ENCODE measurements around the gene C2orf81.
"Not testable (repeated sequence)": the region's sequence is repeated elsewhere in the genome, so short reads cannot be mapped to it uniquely, and the experiment has no call there.

The C2orf81 gene

DNA sequence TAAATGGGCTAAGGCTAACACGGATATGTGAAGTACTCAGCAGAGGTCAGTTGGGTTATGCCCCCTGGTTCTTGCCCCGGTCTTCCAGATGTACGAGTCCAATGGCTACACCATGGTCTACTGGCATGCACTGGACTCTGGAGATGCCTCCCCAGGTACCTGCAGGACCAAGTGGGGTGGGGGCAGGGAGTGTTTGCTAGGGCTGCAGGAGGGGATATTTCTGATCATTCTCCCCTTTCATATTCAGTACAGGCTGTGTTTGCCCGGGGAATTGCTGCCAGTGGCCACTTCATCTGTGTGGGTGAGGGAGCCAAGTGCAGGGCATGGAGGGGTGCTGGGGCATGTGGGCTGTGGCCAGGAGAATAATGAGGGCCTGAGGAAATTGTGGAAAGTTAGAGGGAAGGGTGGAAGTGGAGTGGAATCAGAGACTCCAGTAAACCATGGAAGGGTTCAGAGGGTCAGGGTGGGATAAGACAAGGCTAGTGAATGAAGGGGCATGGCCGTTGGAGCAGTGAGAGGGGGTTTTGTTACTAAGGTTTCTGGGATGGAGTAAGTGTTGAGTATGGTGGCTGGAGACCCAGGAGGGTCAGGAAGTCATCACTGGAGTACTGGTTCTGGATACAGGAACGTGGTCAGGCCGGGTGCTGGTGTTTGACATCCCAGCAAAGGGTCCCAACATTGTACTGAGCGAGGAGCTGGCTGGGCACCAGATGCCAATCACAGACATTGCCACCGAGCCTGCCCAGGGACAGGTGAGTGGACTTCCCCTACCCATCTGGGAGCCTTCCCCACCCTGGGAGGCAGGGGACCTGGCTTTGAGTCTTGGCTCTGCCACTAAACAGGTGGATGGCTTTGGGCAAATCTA is 2.0 kb upstream of the C2orf81 start:
- no peak for FAIRE-seq

DNA sequence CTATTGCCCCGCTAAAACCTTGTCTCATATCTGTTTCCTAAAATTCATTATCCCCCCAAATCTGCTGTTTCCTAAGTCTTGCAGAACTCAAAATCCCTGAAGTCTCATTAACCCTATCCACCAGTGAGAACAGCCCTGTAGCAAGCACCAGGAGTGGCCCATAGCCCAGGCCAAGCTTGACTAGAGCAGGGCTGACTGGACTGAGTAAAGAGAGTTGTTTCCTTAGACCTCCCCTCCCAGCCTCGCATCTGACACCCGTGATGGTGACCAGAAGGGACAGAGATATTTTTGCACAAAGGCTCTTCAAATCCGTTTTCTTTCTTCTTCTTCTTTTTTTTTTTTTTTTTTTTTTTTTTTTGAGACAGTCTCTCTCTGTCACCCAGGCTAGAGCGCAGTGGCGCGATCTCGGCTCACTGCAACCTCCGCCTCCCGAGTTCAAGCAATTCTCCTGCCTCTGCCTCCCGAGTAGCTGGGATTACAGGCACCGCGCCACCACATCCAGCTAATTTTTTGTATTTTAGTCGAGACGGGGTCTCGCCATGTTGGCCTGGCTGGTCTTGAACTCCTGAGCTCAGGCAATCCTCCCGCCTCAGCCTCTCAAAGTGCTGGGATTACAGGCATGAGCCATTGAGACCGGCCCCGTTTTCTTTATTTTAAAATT is 846 bp downstream of the C2orf81 start:
- not testable (repeated sequence) for FAIRE-seq

- FAIRE-seq, result no peak
These were observed 1.4 kb downstream of the C2orf81 start for GRCh38 chr2:74420006-74420405.

- no peak for FAIRE-seq
These were observed 2.1 kb downstream of the C2orf81 start for GRCh38 chr2:74419345-74419744.

DNA sequence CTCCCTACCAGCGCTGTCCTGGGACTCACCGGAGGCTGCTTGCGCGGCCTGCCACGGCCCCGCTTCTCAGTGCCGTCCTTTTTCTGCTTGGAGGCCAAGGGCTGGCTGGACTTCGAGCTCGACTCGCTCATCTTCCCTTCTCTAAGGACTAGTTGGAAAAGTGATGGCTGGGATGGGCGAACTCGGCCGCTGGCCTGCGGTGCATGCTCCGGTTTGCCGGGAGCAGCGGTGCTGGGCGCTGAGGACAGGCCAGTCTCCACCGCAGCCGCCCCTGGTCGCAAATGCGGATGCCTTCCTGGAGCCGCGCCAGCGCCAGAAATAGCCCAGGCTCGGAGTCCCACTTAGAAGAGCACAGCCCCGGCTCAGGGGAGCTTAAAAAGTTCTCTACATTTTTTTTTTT is 3.1 kb downstream of the C2orf81 start:
- FAIRE-seq, result no peak

DNA sequence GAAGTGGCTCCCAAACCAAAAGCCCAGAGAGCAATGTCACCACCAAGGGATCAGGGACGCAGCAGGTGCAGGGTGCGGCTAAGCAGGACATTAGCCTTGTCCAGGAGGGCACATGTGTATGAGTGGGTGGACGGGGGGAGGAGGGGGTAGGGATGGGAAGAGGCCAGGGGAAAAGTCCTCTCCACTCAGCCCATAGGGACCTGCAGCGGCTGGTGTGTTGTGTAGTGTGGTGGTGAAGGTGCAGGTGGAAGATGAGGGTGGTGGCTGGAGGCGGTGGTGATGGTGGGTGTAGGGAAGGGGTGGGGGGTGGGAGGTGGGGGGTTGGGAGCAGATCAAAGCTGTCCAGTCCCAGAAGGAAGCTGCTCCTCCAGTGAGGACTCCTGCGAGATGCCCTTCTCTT is 3.7 kb downstream of the C2orf81 start:
- no peak for FAIRE-seq

DNA sequence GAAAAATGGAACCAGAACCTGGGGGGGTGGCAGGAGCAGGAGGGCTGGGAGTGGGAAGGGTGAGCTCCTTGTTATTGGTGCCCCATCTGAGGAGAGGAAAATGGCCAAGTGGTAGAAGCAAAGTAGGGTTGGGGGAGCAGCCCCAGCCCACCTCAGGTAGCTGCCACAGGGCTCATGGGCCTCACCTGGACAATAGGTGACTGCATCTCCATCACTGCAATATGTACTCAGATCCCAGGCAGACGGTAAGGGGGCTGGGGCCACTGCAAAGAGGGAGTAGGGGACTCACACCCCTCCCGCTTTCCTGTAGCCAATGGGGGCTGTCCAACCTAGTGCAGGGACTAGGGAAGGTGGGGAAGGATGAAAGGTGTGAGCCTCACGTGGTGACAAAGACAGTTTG is 4.2 kb downstream of the C2orf81 start:
- no peak for FAIRE-seq

DNA sequence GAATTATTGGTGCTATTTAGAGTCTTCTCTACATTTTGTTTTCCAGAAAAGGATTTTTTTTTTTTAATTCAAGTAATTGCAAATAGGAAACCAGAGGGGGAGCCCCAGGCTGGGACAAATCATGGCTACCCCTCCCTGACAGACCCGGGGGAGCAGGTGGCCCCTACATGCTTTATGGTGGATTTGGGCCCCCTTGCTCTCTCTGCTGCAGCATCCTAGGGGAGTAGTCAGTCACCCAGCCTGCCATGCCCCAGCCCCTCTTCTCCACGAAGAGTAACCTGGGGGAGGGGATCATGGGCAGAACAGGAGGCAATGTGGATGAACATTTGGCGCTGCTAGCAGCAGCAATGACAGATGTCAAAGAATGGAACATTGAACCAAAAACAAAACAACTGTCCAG is 4.6 kb downstream of the C2orf81 start:
- FAIRE-seq, result no peak

DNA sequence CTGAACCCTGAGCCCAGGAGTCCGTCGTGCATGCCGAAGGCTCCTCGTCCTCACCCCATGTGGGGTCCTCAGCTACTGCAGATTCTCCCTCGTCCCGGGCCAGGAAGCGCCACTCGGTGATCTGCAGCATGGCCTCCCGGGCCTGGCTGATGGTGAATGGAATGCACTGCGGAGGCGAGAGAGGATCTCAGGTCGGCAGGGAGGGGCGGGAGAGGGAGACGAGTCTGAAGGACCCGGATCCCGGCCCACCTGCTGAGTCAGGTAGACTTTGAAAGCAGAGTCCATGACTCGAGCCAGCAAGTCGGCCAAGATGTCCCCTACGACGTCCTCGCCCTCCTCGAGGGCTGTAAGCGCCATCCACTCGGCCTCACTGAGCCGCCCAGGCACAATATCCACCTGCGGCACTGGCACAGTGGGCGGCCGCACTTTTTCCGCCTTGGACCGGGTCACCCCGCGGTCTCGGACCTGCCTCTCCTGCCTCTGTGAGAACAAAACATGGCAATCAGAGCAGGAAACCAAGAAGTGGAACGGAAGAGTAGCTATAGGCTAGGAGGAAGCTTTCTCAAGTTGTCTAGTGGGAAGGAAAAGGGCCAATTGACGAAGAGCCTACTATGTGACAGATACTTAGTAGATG is 5.5 kb downstream of the C2orf81 start:
- FAIRE-seq, result no peak

DNA sequence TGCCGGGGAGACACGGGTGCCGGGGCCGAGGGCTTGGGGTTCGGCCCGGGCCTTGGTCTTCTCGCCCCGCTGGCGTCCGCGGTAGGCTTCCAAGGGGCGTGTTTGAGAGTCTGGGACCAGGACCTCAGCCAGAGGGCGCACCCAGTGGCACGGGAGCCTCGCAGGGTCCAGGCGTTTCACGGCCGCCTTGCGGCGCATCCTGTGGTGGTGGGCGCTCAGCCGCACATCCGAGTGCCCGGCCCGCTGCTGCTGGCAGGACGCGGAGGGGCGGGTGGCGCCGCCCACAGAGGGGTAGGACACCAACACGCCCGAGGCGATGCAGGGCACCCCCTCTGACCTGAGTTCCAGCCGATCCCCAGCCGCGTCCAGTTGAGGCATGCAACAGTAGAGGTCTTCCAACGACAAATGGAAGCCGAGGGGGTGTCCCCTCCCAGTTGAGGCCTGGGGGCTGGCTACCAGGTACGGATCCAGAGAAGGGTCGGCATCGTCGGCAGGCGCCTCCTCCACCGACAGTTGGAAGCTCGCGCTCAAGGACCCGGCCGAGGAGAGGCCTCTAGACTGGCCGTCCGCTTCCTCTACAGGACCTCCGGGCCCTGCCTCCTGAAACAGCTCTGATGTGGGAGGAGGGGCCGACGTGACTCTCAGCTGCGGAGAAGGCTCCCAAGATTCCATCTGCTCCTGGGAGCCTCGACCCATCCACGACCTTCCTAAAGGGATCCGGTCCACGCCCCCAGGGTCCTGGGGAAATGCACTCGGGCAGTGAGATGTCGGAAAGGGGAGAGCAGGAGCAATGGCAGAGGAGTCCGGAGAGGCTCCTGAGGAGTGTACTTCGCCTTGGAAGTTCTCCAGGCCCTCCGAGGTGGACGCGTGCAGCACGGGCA is 6.3 kb downstream of the C2orf81 start:
- no peak for FAIRE-seq

- no peak for FAIRE-seq
These were observed 7.0 kb downstream of the C2orf81 start for GRCh38 chr2:74414441-74414840.

GRCh38 chr2:74413001-74413698 is 8.3 kb downstream of the C2orf81 start:
- no peak for FAIRE-seq

DNA sequence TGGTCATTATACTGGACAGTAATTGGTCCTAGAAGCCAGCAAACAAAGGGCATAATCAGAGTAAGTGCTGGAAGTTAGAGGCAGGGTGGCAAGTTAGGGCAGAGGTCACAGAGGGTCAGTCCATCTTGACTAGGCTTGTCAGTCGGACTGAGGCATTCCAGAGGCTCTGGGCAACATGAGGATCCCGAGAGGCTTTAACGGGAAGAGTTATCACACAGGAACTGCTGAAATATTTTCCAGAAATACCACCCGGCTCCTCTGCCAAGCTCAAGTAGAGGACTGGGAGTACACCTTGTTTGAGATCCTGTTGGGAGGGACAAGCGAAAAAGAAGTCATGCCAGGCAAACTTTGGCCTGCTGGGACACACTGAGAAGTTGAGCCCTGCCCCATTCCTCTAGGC is 13.7 kb downstream of the C2orf81 start:
- FAIRE-seq, result no peak

DNA sequence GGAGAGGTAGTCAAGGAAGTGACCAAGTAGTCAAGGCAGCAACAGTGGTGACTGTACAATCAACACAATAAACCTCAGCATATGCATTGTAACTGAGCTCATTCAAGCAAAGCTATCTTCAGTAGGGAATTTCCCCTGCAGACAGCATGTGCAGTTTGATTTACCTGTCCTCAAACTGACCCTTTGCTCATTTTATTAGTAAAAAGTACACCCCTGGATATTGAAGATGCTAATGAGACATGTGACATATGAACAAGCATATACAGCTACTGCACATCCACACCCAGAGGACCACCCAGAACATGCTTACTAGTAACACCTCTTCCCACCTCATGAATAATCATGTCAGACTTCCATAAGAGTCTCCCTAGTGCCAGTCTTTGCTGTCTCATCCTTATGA is 15.4 kb downstream of the C2orf81 start:
- FAIRE-seq, result no peak

- no peak for FAIRE-seq
These were observed 19.5 kb downstream of the C2orf81 start for GRCh38 chr2:74401891-74402290.

DNA sequence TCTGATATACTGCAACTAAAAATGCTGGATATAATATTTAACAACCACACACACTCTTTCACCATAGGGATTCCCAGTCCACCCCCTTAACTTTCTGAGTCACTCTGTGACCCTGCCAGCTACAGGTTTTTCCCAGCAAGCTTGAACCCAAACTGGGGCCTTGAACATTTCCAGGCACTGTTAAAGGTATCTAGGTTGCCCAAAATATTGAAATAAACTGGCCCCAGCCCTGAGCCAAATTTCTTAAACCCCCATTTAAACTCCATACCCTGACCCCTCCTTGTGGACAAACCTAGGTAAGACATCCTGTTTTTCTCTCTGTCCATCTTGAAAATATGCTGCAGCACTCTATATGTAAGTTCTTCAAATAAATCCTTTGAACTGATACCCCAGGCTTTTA is 21.6 kb downstream of the C2orf81 start:
- FAIRE-seq, result no peak

DNA sequence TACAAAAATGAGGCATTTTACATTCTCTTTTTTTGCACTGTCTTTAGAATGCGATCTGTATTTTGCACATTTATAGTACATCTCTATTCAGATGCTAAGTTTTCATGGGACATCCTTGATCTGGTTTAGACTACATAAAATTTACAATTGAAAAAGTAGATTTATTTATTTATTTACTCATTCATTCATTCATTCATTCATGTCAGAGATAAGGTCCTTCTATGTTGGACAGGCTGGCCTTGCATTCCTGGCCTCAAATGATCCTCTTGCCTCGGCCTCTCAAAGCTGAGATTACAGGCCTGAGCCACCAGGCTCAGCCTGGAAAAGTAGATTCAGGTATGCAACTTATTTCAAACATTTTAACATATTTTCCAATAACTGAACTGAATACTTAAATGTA is 25.3 kb downstream of the C2orf81 start:
- no peak for FAIRE-seq

- FAIRE-seq, result no peak
These were observed 27.9 kb downstream of the C2orf81 start for GRCh38 chr2:74393525-74393924.

- no peak for FAIRE-seq
These were observed 29.0 kb downstream of the C2orf81 start for GRCh38 chr2:74392449-74392743.

GRCh38 chr2:74391580-74392448 is 29.6 kb downstream of the C2orf81 start:
- peak; percentile 86 for FAIRE-seq

DNA sequence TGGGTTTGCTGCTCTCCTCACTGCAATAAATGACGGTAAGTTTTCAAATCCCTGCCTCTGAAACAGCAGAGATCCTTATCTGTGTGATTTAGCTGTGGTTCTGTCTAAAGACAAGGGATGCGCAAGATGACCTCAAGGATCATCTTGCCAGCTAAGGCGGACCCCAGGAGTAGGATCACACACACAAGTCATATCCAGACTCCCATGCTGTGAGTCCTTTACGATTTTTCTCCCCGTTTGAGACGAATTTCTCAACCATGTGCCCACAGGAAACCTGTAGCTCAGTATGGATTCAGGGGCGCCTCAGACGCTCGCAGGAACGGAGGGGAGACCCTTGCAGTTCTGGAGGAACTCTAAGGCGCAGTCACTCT is 30.2 kb downstream of the C2orf81 start:
- FAIRE-seq, result no peak

DNA sequence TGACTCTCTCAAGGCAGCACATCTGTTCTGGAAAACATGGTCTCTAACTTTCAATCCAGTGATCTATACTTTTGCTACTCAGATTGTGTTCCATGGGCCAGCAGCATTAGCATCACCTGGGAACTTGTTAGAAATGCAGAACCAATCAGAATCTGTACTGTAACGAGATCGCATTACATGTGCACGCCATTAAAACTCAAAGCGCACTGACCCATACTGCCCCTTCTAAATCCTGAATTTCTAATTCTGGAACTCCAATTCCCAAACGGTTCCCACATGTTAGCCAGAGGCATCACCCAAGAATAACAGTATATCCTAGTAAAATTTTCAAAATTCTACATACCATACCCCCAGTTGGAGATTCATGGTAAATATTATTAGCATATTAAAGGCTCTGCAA is 30.8 kb downstream of the C2orf81 start:
- FAIRE-seq, result no peak
